GM18517 (cell line): ENCODE results near the gene SBK2.

Experiments used
- ATAC-seq: cut with Tn5 transposase; IDR thresholded peaks from one replicate; pipeline ENCODE4 v1.9.1; 2021; ENCODE audit warnings: mild to moderate bottlenecking, moderate library complexity; ENCODE audit not compliant: unreplicated experiment

The SBK2 gene

DNA sequence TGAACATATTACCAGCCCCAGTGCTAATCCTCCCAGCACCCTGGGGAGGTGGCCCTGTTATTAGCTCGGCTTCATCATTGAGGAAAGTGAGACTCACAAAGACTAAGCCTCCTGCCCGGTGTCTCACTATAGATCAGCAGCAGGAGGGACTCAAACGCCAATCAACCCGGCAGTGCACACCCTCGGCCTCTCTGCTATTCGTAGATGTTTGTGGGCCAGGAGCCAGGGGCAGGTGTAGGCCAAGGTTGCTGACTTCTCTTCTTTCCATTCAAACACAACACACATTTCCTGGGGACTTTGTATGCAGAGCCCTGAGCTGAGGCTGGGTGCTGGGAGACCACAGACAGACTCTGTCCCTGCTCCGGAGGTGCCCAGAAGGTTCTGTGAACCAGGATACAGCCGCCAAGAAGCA is 17.8 kb upstream of the SBK2 start:
- ATAC-seq = no peak

DNA sequence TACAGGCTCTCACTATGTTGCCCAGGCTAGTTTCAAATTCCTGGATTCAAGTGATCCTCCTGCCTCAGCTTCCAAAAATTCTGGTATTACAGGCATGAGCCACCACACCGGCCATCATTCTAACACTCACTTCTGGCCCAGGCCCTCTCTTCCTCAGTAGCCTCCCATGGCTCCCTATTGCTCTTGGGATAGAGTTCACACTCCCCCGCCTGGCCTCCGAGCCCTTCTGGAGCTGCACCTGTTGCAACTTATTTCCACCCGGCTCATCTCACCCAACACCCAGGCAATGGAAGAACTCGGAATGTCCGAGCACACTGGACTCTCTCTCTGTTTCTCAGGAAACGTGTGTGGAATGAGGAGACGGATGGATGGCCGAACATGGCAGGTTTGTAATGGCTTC is 17.4 kb upstream of the SBK2 start:
- ATAC-seq = no peak

DNA sequence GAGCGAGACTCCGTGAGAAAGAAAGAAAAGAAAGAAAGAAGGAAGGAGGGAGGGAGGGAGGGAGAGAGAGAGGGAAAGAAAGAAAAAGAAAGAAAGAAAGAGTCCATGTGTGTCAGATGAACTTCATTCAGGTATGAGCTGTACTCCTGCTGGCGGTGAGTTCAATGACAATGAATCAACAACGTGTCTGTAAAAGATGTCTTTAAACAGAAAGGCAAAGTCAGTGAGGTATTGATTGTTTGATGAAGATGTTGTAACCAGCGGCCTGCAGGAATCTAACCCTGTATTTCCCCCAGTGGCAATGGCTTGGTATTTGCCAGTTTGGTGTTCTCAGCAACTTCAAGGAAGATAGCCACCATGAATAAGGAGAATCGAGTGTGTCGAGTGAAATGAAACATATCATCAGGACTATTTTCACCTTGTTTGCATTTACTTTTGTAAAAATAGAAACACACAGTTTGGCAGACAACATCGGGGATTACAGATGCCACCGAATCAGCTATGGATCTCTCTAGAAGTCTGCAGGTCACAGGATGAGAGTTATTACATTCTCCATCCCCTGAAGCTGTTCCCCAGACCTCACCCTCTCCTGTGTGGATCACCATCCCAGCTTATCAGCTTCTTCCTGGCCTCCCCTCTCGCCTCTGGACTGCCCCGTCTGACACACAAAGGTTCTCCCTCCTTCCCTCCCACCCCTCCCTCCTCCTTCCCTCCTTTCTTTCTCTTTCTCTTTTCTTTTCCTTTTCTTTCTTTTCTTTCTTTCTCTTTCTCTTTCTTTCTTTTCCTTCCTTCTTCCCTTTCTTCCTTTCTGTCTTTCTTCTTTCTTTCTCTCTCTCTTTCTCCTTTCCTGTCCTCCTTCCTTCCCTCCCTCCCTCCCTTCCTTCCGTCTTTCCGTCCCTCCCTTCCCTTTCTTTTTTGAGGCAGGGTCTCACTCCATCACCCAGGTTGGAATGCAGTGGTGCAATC is 16.6 kb upstream of the SBK2 start:
- ATAC-seq = no peak

DNA sequence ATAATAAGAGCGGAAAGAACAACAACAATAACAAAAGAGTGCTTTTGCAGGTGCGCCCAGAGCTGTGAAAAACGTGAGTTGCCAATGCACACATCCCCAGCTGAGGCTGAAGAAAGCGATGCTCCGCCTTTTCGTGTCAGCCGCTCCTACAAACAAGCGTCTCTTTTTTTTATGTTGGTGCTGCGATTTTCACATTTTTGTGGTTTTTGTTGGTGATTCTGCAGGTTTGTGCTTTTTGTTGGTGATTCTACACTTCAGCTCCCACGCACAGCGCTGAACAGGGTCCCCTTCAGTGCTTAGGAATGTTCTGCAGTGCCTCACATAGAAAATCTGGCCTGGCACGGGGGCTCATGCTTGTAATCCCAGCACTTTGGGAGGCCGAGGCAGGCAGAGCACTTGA is 15.7 kb upstream of the SBK2 start:
- no peak for ATAC-seq

DNA sequence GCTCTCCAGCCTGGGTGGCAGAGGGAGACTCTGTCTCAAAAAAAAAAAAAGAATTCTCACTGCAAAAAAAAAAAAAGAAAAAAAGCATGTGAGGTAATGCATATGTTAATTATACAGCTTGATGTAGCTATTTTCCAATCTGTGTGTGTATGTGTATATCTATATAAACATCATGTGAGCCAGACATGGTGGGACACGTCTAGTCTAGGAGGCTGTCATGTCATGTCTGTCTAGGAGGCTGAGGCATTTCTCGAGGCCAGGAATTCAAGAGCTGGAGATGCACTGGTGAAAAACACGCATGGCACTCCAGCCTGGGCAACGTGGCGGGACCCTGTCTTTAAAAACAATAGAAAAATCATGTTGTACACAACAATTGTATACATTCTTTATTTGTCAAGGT is 15.3 kb upstream of the SBK2 start:
- ATAC-seq = no peak

DNA sequence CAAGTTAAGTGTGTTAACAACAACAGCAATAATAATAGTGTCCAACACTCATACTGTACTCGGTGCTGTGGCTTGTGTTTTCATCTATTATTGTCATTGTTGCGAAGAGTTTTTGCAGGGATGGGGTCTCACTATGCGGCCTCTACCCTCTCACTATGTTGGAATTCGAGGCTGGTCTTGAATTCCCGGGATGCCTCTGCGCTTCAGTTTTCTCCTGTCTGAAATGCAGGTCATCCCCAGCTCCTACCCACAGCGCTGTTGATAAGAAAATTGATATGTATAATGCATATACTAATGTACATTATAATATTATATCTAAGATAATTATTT is 13.4 kb upstream of the SBK2 start:
- no peak for ATAC-seq

DNA sequence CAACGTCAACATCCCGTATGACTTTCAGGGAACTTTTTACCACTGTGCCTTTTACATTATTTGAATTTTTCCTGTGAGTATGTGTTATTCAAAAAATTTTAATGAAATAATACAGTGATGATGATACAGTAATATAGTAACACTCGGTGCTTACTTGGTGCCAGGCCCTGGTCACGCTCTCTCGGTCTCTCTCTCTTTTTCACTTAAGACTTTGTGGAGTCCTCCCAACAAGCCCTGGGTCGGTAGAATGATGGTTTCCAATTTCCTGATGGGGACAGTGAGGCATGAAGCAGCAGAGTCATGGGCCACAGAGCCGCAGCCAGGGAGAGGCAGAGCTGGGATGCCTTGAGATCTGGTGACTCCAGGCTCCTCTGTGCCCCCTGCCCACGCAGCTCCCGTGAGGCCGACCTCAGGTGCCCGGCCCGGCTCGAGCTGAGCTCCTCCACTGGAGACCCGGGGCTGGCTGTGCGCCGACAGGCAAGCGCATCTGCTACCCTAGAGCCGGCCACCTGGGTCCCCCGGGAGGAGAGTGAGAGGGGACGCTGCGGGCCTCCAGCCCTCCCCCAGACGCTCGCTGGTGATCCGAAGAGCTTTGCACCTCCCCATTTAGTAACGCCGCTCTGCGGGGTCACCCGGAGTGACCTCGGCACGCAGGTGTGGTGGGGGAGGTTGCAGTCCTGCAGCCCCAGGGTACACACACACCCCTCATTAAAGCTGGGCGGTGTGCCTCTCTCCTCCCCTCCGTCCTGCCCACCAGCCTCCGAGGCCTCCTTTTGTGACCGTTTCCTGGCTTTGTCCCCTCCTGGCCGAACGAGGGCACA is 12.8 kb upstream of the SBK2 start:
- ATAC-seq = no peak

DNA sequence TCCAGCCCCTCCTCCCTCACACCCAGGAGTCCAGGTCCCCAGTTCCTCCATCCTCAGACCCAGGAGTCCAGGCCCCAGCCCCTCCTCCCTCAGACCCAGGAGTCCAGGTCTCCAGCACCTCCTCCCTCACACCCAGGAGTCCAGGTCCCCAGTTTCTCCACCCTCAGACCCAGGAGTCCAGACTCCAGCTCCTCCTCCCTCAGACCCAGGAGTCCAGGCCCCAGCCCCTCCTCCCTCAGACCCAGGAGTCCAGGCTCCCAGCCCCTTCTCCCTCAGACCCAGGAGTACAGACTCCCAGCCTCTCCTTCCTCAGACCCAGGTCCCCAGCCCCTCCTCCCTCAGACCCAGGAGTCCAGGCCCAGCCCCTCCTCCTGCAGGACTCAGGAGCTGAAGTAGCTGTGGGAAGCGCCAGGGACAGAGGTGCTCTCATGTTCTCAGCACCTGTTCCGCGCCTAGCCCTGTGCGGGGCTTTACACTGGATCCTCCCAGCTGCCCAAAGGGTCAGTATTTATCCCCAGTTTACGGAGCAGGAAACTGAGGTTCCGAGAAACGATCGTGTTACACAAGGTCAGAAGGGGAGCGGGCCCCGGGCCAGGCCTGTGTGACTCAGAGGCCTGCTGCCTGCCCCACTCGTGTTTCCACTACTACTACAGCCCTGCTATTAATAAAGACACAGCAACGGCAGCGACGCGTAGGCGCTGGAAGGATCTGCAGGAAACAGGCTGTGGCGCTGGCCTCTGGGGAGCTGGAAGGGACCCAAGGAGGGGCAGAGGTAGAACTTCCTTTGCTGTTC is 10.1 kb upstream of the SBK2 start:
- no peak for ATAC-seq

DNA sequence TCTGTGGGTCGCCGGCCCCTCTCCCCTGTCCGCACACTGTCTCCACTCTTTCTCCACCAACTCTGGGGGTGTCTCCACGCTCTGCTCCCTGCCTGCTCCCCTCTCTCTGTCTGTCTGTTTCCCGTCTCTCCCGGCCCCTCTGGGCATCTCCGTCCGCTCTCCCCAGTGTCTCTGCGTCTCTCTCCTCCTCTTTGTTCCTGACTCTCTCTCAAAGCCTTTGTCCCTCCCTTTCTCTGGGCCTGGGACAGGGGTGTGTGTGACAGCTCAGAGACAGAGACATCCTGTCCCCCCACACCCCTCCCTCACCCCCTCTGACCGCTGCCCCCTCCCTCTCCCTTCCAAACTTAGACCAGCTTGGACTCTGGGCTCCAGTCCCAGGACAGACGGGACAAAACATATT is 9.1 kb upstream of the SBK2 start:
- no peak for ATAC-seq

DNA sequence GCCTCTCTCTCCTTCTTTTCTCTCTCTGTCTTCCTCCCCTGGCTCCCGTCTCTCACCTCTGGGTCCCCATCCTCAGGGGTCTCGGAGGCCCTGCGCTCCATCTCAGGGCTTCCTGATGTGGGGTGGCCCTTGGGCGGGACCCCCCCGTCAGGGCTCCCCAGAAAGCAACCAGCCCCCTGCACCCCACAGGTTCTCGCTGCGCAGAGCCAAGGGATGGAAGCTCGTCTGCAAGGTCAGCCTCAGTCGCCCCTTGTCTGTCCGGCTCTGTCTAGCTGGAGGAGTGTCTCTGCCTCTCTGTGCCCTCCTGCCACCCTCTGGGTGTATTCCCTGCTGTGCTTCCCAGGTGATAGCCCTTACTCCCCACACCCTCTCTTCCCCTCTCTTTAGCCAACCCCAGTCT is 8.5 kb upstream of the SBK2 start, which contains the start of gene SBK3:
TSS of gene SBK3 (minus strand) at position 101 of the 400 bp plus-strand sequence. CDS start at position 101, 0 bp downstream.
- no peak for ATAC-seq

DNA sequence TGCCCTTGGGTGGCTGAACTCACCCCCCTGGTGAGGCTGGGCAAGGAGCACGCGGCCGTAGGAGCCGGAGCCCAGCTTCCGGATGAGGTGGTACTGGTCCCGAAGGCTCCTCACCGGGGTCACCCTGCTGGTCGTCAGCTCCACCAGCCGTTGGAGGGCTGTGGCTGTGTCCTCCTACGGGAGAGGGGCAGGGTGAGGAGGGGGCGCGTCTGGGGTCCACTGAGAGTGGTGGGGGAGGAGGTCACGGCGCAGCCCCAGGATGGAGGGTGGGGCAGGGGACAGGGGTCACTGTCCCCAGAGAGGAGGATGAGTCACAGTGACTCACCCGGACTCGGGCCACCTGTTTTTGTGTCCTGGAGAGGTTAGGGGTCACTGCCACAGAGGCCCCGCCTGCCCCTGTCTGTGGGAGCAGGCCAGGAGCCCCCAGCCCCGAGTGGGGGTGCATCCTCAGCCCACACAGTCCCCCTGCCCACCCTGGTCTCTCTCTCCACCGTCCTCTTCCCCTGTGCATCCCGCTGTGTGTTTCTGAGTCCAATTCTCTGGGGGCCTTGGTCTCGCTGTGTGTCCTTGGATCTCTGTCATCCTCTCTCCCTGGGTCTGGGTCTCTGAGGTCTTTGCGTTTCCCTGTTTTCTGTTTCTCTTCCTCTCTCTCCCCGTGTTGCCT is 8.0 kb upstream of the SBK2 start:
- ATAC-seq = no peak

DNA sequence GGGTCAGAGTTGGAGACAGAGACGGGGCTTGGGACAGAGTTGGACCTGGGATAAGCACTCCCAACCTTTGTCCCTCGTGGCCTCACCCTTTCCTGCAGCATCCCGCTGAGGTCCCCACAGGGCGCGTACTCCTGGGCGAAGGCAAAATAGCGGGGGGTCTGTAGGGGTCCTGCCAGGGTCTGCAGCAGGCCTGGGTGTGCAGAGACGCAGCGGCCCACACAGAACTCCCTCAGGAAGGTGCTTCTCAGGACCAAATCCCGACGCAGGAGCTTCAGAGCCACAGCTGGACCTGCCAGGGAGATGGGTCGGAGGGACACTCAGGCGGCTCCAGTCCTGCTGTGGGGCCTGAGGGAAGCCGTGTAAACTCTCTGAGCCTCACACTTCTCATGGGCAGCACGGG is 7.1 kb upstream of the SBK2 start:
- no peak for ATAC-seq

DNA sequence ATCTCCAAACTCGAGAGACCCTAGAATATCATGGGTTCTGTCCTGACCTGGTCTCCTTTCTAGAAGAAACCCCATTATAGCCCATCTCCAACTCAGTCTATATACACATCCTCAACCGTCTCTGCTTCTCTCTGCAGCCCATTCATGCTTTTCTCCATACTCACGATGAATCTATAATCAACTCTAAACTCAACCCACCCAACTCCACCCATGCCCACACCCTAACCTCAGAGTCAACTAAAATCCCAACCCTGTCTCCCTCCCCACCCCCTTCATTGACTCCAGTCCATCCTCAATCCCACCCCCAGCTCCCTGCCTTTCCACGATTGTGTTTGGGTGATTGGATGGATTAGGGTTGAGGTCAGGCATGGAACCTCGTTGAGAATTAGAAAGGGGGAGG is 6.6 kb upstream of the SBK2 start:
- ATAC-seq = no peak

DNA sequence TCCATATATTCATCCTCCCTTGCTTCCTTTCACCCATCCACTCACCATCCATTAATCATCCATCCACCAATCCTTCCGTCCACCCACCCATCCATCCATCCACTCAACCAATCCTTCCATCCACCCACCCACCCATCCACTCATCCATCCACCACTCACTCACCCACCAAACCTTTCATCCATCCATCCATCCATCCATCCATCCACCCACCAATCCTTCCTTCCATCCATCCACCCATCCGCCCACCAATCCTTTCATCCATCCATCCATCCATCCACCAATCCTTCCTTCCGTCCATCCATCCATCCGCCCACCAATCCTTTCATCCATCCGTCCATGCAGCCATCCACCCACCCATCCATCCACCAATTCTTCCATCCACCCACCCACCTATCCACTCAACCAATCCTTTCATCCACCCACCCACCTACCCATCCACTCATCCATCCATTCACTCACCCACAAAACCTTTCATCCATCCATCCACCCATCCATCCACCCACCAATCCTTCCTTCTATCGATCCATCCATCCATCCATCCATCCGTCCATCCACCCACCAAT is 5.4 kb upstream of the SBK2 start:
- no peak for ATAC-seq

DNA sequence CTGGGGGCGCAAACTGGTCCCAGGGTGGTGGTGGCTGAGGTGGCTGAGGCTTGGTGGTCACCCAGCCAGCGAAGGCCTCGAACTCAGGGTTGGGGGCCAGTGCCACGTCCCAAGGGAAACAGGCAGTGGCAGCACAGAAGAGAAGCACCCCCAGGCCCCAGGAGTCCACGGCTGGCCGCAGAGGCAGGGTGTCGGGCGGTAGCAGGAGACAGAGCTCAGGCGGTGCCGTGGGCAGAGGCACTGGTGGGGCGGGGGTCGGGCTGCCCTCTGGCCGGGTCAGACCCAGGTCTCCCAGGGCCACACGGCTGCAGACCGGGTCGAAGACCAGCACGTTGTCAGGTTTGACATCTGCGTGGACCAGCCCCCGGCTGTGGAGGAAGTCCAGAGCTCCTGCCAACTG is 4.2 kb upstream of the SBK2 start:
- ATAC-seq = no peak

DNA sequence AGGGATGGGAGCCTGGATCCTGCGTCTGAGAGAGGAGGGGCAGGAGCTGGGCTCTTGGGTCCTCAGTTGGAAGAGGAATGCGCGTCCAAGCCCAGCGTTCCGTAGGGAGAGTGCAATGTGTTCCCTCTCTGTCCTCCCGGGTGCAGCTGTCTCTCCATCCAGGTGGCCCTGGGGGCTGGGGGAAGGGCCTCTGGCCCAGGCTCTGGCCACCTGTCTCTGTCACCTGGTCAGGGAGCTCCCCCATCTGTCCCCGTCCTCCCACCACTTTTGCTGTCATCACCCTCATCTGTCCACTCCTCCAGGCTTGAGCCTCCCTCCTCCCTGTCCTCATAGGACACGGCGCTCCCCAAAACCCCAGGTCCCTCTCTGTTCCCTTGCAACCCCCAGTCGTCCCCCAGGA is 3.7 kb upstream of the SBK2 start:
- ATAC-seq = no peak

DNA sequence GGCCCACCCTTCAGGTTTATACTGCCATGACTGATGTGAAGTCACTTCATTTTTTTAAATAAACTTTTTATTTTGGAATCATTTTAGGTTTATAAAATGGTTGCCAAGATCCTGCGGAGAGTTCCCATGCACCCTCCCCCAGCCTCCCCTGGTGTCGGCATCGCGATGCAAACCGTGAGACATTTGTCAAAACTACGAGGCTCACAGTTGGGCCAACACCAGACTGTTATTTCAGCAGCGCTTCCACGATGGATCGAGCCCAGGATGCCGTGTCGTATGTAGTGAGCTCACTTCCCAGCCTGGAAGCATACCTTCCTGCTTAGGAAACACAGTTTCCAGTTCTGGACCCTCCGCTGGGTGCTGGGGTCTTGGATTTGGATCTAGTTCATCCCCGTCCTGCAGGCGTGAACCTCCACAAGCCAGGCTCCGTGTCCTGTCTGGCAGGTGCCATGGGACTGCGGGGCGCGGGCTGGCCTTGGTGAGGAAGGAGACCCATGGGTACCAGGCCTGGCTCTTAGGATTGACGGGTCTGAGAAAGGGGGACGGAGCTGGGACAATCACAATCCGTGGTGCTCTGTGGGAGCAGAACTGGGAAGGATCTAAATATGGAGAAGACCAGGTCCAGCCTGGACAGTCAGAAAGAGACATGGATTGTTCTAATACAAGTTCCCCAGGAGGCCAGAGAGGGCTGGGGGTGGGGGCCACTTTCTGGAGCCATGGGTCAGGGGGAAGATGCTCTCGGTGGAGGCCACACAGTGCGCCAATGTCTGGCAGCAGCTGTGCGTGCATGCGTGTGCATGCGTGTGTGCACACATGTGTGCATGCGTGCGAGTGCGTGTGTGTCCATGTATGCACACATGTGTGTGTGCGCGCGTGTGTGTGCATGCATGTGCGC is 2.4 kb upstream of the SBK2 start:
- ATAC-seq = no peak

DNA sequence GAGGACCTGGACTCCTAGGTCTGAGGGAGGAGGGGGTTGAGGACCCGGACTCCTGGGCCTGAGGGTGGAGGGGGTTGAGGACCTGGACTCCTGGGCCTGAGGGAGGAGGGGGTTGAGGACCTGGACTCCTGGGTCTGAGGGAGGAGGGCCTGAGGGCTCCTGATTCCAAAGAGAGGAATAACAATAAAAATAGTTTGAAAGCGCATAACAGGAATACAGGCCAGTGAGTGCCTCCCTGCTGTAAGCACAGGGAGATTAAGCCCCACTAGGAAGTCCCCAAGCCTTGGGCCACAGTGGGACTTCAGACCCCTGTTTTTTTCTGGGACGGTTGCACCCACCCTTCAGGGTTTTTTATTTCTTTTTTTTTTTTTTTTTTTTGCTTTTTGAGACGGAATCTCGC is 1.2 kb upstream of the SBK2 start:
- ATAC-seq = no peak

DNA sequence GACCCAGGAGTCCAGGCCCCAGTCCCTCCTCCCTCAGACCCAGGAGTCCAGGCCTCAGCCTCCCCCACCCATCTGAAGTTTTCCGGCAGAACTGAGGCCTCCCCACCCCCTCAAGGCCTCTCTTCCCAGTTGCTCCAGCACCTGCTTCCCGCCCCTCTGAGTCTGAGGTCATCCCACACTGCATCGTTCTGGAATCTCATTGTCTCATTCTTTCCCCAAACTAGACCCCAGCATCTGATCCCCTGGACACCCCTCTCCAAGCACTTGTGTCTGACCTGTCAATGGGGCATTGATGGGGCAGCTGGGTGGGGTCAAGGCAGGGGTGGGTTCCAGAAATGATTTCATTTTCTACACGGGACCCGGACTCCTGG is 793 bp upstream of the SBK2 start:
- no peak for ATAC-seq

DNA sequence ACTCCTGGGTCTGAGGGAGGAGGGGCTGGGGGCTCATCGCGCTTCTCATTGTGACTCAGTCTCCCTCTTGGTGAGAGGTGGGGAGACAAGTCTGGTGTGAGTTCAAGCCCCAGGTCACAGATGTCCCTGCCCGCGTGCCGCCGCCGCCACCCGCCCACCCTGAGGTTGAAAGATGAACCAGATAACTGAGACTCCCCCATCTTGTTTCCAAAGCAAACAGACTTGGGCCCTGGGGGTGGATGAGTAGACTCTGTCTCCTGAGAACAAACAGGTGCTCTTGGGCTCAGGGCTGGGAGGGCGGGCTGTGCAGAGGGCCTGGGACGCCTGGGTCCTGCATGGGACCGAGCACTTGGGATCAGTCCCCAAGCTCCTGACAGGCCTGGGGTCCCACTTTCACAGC is 567 bp downstream of the SBK2 start:
- no peak for ATAC-seq
